Measurements from ENCODE around the gene NUCKS1.

GRCh38 chr1:205690122-205690756 lies 59.7 kb downstream of the NUCKS1 start:
- TF ChIP-seq CTCF (IDR thresholded peaks at IDR 0.05; ENCODE audit: insufficient read depth, low read length, poor library complexity, severe bottlenecking): no peak
- TF ChIP-seq EZH2phosphoT487 (conservative IDR thresholded peaks at IDR 0.05; ENCODE audit: low read length): no peak
